Fibroblast of skin of left quadriceps (primary cell): ENCODE data around the gene INAFM1.
"Not testable (repeated sequence)": the region's sequence is repeated elsewhere in the genome, so short reads cannot be mapped to it uniquely, and the experiment has no call there.

Source experiments
- DNase-seq, 2 experiments: peaks; one replicate each; pipeline ENCODE4 v3.0.0-alpha.2; 2013; ENCODE audit warnings: low read depth in 2 of 2

Gene INAFM1

DNA sequence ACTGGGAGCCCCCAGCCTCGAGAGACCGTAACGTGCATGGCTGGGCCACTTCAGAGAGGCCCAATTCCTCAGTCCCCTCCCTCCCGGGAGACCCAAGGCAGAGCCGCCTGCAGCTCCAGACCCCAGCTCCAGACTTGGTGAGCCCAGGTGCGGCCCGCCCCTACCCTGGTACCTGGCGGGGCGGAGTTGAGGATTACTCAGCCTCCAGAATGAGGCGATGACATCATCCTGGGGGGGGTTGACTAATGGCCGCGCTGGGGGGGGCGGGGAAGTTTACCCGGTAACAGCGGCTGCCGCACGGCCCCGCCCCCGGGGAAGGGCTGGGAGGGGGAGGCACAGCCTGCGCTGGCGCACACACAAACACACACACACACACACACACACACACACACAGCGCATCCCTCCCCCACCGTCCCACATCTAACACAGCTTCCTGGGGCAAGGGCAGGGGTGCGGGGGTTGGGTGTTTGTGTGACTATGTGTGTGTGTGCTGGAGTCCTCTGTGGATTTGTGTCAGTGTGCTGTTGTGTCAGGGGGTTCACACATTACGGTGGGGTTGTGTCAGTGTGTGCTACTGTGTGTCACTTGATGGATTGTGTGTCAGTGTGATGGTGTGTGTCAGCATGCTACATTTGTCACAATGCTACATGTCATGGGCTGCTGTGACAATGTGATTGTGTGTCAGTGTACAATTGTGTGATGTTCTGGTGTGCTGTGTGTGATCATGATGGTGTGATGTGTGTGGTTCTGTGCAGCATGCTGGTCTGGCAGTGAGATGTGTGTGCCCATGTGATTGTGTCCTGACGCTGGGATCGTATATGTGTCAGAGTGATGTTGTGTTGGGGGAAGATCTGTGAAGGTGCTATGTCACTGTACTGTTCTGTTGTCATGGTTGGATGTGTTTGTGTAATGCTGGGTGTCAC, 33.4 kb upstream of the INAFM1 start:
- peak; percentile 55 to 57 for DNase-seq

DNA sequence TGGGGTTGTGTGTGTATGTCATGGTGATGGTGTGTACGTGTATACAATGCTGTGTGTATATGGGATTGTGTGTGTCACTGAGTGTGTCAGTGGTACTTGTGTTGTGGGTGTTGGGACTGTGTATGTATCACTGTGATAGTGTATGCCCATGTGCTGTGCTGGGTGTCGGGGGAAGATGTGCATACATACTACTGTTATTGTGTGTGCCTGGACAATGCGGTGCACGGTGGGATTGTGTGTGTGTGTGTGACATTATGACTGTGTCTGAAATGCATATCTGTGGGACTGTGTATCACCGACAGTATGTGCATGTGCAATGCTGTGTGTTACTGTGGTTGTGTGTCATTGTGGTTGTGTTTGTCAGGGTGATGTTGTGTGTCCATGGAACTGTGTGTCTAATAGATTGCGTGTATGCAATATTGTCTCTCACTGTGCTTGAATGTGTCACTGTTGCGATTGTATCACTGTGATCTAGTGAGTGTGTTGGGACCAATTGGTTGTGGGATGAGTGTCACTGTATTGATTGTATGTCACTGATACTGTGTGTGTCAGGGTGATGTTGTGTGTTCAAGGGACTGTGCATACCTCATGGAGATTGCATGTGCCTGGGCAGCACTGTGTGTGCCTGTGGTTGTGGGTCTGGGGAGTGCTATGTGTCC, 32.6 kb upstream of the INAFM1 start:
- DNase-seq: no peak

DNA sequence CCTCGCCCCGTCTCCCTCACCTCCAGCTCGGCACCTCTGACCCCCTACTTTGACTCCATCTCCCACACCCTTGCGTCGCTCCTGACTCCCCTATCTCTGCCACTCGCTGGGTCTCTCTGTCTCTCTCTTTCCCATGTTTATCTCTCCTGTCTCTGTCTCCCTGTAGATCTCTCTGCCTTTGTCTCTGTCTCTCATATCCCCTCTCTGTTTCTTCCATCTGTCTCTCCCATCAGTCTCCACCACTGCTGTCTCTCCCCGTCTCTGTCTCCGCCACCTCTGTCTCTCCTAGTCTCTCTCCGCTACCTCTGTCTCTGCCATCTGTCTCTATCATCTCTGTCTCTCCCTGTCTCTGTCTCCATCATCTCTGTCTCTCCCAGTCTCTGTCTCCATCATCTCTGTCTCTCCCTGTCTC, 31.3 kb upstream of the INAFM1 start:
- no peak for DNase-seq

DNA sequence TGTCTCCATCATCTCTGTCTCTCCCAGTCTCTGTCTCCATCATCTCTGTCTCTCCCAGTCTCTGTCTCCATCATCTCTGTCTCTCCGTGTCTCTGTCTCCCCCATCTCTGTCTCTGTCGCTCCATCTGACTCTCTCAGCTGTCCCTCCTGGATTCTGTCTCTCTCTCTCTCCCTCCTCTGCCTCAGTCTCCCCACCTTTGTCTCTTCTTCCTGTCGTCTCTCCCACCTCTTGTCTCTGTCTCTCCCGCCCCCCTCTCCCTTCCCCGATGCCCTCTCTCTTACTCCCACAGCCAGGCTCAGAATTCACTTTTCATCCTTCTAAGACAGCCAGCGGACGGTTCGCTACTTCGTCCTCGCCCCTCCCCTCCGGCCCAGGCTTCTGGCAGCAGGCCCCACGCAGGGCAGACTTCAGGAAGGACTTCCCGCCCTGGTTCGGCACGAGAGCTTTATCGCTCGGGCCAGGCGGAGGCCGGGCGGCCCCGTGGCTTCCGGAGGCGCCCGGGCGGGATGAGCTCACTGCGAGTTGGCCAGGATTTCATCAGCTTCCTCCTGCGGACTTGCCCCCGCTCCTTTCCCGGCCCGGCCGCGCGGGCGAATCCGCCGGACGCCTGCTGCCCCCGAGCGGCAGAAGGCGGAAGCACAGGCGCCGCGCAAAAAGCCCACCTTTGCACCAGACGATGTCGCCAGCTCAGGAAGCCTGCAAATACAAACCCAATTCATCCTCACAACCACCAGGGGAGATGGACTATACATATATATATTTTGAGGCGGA, 30.7 kb upstream of the INAFM1 start:
- peak; percentile 95 for DNase-seq

DNA sequence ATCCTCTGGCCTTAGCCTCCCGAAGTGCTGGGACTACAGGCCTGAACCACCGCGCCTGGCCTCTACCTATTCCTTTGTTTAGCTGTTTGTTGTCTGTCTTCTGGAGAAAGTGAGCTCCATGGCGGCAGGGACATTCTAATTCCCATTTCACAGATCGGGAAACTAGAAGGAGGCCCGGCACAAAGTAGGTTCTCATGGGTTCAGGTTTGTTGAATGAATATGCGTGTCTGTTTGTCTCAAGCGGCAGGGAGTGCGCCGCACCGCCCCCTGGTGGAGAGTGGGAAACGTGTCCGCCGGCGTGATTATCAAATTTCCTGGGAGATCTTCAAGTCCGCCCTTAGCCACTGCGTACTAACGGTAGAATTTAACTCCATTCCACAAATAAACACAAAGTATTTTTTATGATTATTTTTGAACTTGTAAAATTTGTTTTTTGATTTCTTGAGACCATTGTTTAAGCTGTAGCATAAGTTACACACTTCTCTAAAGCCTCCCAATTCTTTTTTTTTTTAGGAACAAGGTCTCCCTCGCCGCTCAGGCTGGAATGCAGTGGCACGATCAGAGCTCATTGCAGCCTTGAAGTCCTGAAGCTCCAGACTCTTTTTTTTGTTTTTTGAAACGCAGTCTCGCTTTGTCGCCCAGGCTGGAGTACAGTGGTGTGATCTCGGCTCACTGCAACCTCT, 27.2 kb upstream of the INAFM1 start:
- peak in 1 of 2 experiments; percentile 46 for DNase-seq

DNA sequence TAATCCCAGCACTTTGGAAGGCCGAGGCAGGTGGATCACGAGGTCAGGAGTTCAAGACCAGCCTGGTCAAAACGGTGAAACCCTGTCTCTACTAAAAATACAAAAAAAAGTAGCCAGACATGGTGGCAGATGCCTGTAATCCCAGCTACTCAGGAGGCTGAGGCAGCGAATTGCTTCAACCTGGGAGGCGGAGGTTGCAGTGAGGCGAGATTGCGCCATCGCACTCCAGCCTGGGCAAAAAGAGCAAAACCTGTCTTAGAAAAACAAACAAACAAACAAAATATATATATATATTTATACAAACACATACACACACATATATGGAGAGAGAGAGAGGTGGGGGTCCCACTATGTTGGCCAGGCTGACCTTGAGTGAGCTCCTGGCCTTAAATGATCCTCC, 21.7 kb upstream of the INAFM1 start:
- not testable (repeated sequence) for DNase-seq

DNA sequence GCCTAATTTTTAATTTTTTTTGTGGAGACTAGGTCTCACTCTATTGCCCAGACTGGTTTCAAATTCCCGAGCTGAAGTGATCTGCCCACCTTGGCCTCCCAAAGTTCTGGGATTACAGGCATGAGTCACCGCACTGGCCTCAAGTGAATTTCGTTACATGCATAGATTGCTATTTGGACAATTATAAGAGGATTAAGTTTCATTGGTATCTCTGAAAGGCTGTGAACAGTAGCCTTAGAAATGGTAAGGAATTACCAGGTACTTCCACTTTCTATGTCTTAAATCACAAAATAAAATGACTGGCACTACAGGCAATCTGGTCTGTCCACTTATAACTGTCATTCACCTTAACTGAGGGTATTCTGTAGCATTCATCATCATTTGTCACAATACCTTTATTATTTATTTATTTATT, 21.2 kb upstream of the INAFM1 start:
- DNase-seq: peak; percentile 81

DNA sequence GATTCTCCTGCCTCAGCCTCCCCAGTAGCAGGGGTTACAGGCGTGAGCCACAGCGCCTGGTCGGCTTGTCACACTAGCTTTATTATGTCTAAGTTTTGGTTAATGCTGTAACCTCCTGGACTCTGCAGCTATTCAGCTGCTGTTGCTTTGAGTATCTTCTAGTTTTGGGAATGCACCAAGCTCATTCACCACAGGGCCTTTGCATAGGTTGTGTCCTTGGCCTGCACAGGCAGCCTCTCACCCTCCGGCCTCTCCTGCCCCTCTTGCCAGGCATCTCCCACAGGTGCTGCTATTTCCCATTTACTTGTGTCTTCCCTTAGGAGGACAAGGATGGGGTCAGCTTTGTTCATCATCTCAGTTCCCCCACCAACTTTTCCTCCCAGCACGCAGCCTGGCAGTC, 20.7 kb upstream of the INAFM1 start:
- no peak for DNase-seq

DNA sequence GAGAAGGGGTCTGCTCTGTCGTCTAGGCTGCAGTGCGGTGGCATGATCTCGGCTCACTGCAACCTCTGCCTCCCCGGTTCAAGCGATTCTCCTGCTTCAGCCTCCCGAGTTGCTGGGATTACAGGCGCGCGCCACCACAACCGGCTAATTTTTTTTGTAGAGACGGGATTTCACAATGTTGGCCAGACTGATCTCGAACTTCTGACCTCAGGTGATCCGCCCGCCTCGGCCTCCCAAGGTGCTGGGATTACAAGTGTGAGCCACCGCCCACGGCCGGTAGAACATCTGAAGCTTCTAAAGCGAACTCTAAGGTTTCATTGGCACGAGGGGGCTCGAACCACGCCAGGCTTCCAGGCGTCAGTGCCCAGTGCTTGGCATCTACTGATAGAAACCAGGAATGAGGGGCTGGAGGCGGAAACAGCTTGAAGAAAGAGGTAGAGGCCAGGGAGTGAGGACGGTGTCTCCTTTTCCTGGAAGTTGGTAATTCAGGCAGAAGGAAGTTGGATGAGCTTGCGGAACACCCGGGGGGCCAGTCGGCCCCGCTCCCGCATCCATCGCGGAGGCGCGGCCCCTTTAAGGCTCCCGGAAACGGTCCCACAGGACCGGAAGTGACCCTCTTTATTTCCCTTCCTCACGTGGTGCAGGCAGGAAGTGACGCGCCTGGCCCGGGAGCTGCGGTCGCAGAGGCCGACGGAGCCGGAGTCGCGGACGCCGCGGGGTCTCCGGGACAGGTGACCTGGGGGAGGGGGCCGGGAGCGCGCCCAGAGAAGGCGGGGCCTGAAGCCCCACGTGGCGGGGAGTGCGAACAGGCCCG, 18.6 kb upstream of the INAFM1 start, which contains the start of gene CCDC9:
CCDC9 (plus strand) TSS at position 647 of the 814 bp plus-strand sequence. CDS start 1,876 bp downstream, outside the sequence.
- DNase-seq: peak; percentile 91 to 92

DNA sequence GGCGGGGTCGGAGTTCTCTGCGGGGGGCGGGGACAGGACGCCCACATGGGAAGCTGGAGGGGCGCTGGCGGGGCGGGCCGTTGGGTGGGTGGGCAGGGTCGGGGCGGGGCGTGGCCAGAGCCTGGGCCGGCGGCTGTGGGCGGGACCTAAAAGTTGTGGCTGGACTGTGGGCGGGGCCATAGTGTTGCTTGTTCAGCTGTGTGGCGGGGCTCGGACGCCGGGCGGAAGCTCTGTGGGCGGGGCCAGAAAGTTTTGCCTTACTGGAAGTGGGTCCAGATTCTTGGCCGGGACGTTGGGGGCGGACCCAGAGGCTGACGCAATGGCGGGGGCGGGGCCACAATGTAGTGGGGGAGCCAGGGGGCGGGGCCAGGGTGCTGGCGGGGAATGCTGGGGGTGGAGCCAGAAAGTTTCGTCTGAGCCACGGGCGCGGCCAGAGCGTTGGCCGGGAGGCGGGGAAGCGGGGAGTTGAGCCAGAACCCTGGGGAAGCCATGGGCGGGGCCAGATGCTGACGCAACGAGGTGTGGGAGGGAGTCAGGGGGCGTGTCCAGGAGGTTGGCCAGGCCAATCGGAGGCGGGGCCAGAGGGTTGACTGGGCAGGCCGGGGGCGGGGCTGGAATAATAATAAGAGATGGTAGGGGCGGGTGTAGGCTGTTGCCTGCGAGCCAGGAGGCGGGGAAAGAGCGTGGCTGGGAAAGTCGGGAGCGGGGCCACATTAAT, 17.8 kb upstream of the INAFM1 start:
- DNase-seq: peak; percentile 98

DNA sequence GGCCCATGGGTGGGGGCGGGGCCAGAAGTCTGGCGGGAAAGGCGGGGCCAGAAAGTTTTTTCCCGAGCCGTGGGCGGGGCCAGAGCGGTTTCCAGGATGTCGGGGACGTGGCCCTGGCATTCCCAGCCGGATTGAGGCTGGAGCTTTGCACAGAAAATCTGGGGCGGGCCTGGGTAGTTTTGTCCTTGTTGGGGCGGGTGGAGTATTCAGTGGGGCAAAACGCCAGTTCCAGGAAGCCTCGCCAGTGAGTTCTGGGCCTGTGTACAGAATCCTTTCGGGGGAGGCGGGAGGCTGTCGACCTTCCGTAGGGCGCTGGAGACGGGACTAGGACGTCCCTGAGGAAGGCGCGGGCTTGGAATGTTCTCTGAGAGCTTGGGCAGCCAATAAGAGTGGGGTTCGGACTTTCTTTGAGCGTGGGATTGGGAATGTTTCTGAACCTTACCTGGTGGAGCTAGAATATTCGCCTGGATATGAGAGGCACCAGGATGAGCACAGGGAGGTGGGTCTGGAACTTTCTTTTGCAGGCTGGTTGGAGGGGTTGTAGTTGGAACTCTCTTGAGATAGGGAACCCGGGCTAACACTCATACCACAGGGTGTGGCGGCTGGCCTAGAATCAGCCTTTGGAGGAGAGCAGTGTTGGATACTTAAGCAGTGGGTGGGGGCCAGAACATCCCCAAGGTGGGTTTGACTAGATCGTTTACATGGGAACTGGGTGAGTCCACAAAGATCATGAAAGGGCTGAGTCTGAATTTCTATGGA, 17.1 kb upstream of the INAFM1 start:
- no peak for DNase-seq

DNA sequence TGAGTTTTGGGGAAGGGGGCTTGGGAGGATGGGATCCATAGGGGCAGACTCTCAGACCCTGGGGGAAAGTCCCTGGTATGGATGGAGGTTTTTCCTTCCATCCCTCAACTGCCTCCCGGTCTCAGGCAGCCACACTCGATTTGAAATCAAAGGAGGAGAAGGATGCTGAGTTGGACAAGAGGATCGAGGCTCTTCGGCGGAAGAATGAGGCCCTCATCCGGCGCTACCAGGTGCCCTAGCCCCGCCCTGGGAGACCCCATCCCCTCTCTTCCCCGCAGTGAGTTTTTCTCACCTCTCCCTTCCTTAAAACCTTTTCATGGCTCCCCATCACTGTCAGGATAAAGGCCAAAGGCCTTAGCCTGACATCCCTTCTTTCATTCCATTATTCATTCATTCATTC, 16.3 kb upstream of the INAFM1 start:
- no peak for DNase-seq

DNA sequence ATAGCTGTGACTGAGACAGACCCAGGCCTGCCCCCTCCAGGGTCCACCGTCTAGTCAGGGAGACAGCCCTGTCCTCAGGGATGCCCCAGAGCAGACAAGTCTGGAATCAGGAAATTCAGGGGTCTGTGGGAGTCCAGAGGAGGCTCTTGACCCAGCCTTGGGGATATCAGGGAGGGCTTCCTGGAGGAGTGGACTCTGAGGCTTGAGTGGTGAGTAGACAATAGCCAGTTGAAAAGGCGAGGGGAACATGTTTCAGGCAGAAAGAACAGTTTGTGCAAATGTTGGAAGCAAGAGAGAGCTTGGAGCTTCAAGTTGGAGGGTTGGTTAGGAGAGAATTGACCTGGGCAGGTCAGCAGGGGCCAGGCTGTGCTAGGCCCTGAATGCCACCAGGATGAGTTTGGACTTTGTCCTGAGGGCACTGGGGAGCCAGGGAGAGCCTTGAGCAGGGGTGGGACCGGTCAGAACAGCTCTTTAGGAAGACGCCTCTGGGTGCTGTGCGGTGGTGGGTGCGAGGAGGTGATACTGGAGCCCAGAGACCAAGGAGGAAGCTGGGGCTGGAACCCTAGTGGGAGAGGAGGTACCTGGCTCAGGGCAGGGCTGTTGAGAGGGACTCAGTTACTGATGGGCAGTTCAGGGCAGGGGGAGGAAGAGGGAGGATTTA, 15.7 kb upstream of the INAFM1 start:
- no peak for DNase-seq

DNA sequence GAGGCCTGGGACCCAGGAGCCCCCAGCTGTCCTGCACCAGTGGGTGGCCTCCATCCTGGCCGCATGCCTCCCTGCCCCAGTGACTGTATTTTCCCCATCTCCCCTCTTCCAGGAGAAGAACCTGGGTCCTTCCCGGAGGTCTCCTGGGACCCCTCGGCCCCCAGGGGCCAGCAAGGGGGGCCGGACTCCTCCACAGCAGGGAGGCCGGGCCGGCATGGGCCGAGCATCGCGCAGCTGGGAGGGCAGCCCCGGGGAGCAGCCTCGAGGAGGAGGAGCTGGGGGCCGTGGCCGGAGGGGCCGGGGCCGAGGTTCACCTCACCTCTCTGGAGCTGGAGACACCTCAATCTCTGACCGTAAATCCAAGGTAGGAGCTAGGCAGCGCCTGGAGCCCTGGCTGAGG, 14.2 kb upstream of the INAFM1 start:
- no peak for DNase-seq

DNA sequence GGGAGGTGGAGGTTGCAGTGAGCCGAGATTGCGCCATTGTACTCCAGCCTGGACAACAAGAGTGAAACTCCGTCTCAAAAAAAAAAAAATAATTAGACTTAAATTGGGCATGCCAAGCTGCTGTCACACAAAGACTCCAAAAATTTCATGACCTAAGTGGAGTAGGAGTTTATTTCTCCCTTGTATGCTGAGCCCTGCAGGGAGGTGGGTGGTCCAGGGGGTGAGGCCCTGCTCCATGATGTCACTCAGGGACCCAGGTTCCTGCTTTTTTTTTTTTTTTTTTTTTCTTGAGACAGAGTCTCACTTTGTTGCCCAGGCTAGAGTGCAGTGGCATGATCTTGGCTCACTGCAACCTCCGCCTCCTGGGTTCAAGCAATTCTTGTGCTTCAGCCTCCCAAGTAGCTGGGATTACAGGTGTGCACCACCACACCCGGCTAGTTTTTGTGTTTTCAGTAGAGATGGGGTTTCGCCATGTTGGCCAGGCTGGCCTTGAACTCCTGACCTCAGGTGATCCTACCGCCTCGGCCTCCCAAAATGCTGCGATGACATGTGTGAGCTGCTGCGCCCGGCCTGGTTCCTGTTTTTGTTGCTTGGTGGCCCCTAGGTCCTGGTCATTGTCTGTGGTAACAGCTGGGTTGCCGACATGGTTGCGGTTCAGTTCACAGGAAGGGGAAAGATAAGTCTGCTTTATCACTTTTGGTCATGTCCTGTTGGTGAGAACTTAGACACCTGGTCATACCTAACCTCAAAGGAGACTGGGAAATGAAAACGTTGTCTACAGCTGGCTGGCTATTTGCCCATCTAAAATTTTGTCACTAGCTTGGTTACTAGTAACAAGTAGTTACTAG, 12.5 kb upstream of the INAFM1 start:
- not testable (repeated sequence) for DNase-seq

DNA sequence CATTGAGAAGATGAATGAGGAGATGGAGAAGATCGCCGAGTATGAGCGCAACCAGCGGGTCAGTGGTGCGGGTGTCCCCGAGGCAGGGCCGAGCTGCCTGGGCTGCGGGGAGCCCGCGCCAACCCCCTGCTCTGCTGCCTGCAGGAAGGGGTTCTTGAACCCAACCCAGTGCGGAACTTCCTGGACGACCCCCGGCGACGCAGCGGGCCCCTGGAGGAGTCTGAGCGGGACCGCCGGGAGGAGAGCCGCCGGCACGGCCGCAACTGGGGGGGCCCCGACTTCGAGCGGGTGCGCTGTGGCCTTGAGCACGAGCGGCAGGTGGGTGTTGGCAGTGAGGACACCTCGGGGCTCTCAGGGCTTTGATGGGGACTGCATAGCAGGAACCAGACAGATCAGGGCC, 10.1 kb upstream of the INAFM1 start:
- DNase-seq: no peak

DNA sequence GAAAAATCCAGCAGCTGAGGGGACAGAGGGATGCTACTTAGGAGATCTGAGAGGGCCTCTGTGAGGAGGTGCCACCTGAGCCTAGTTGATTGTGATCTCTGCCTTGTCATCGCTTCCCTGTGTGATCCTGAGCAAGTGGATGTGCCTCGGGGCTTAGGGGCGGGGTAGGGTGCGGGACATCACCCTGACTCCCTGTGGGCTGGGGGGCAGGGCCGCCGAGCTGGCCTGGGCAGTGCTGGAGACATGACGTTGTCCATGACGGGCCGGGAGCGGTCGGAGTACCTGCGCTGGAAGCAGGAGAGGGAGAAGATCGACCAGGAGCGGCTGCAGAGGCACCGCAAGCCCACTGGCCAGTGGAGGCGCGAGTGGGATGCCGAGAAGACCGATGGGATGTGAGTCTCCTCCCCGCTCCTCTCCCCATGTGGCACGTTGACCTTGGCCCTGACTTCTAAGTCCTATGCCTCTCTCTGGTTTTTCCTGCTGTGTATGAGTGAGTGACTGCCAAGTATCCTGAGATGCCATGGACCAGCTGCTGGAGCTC, 8.2 kb upstream of the INAFM1 start:
- DNase-seq: no peak

DNA sequence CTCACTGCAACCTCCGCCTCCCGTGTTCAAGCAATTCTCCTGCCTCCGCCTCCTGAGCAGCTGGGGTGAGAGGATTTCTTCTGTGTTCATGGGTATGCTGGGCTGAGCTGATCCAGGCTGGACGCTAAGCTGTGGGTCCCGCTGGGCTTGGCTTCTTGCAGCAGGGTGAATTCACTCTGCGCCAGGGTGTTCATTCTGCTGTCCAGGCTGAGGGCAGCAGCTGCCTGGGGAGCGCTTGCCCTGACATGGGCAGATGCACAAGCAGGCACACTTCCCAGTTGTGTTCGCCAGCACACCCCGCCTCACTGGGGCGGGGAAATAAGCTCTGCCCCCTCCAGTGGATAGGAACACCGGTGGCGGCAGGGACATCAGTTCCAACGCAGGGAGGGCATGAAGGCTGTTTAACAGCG, 7.3 kb upstream of the INAFM1 start:
- no peak for DNase-seq
